ENCODE data around the gene KCTD11. TPM values are rescaled to one million over a fixed set of nuclear protein-coding genes. Genes with fewer than 3 reads are reported as not detected.

Gene KCTD11
- total and polyA plus RNA-seq, 2 donors (not counting 1 experiment from before 2014, with no cell fraction given) = 4.3 to 13.4 TPM

- no peak overlapping the region for H3K27ac ChIP-seq (ENCODE audit: low read length in 2 of 2)
- no peaks in the 10 kb centered on the region for H3K9me3 Mint-ChIP-seq (ENCODE audit: insufficient read depth)
- no CpG with 5 or more reads among the region's 8 CpGs for WGBS (ENCODE audit: insufficient coverage)
- peaks cover 10% of the 10 kb centered on the region for H4K20me1 ChIP-seq (ENCODE audit: control insufficient read depth, insufficient read depth, low read length, poor library complexity, severe bottlenecking)
- H3K4me2 ChIP-seq (replicated peaks; ENCODE audit: low read depth, low read length, poor library complexity, severe bottlenecking) = peak overlapping the region; percentile 30
- peaks cover 14% of the 10 kb centered on the region for H3K79me2 ChIP-seq (ENCODE audit: control insufficient read depth, insufficient read depth, low read length)
- no peak overlapping the region for H2AFZ ChIP-seq (ENCODE audit: insufficient read depth, low read depth, low read length, poor library complexity, severe bottlenecking)
- H3K27me3 Mint-ChIP-seq = no peaks in the 10 kb centered on the region
- no peak overlapping the region for H3K4me3 Mint-ChIP-seq
- TF ChIP-seq CTCF (IDR thresholded peaks at IDR 0.05) = no peak
- TF ChIP-seq EZH2 (IDR thresholded peaks at IDR 0.05; ENCODE audit: borderline replicate concordance, insufficient read depth, low read depth, low read length, poor library complexity, severe bottlenecking) = no peak
- ATAC-seq (ENCODE audit: low read depth) (no peak), DNase-seq (no peak)
- intact Hi-C loops (cut with micrococcal nuclease) = no loop called here
- no peak overlapping the region for H3K27ac Mint-ChIP-seq
- no peaks in the 10 kb centered on the region for H3K27me3 ChIP-seq (replicated peaks in 1 of 4; ENCODE audit: control extremely low read depth in 1 of 4, control insufficient read depth in 3 of 4, insufficient read depth in 4 of 4, low read length in 3 of 4)
- H3K9ac ChIP-seq (ENCODE audit: low read length) = no peak overlapping the region
- H3K36me3 ChIP-seq (replicated peaks in 1 of 2; ENCODE audit: control extremely low read depth in 1 of 2, control insufficient read depth in 1 of 2, extremely low read depth in 1 of 2, insufficient read depth in 2 of 2, low read length in 1 of 2) = peaks cover 0 to 2% of the 10 kb centered on the region in 2 experiments
- POLR2A ChIA-PET = interaction anchor here (0.9 to 1.2 kb wide), 2 partner anchors 80 to 81 kb away, joined by 3 read pairs; partner anchors contain the start of gene TMEM102
- peaks cover 14 to 37% of the 10 kb centered on the region in 2 donors for H3K4me1 ChIP-seq (ENCODE audit: control insufficient read depth in 2 of 2, insufficient read depth in 2 of 2, low read length in 2 of 2)
- CTCF ChIA-PET = interaction anchor here (0.5 to 5.9 kb wide), 34 partner anchors 10 to 332 kb away, joined by 3 to 43 read pairs (median 6); partner anchors contain the start of genes ACAP1, NEURL4, NLGN2 and PLSCR3
- H3K9me3 ChIP-seq (ENCODE audit: control extremely low read depth in 1 of 3, control insufficient read depth in 2 of 3, insufficient read depth in 1 of 3, low read length in 2 of 3) = no peaks in the 10 kb centered on the region
- H3K4me3 ChIP-seq (ENCODE audit: control extremely low read depth in 1 of 5, extremely low read depth in 1 of 5, insufficient read depth in 1 of 5, low read depth in 2 of 5, low read length in 4 of 5) = no peak overlapping the region
- H3K4me1 Mint-ChIP-seq = peaks cover 30% of the 10 kb centered on the region
Measured at GRCh38 chr17:7355573-7355972, 3.6 kb downstream of the KCTD11 start.

GRCh38 chr17:7356072-7356549 lies 4.1 kb downstream of the KCTD11 start:
- H3K27me3 Mint-ChIP-seq = no peaks in the 10 kb centered on the region
- H3K4me1 Mint-ChIP-seq = peaks cover 27% of the 10 kb centered on the region
- Histone ChIP-seq H3K4me2 (replicated peaks; ENCODE audit: low read depth, low read length, poor library complexity, severe bottlenecking) (peak overlapping the region; percentile 30), H3K36me3 (replicated peaks in 1 of 2; ENCODE audit: control extremely low read depth in 1 of 2, control insufficient read depth in 1 of 2, extremely low read depth in 1 of 2, insufficient read depth in 2 of 2, low read length in 1 of 2) (no peaks in the 10 kb centered on the region), H2AFZ (ENCODE audit: insufficient read depth, low read depth, low read length, poor library complexity, severe bottlenecking) (no peak overlapping the region), H3K4me1 (ENCODE audit: control insufficient read depth in 2 of 2, insufficient read depth in 2 of 2, low read length in 2 of 2) (peaks cover 11 to 32% of the 10 kb centered on the region in 2 donors), H3K79me2 (ENCODE audit: control insufficient read depth, insufficient read depth, low read length) (peaks cover 14% of the 10 kb centered on the region), H3K27me3 (replicated peaks in 1 of 4; ENCODE audit: control extremely low read depth in 1 of 4, control insufficient read depth in 3 of 4, insufficient read depth in 4 of 4, low read length in 3 of 4) (no peaks in the 10 kb centered on the region), H4K20me1 (ENCODE audit: control insufficient read depth, insufficient read depth, low read length, poor library complexity, severe bottlenecking) (peaks cover 5% of the 10 kb centered on the region), H3K4me3 (ENCODE audit: control extremely low read depth in 1 of 5, extremely low read depth in 1 of 5, insufficient read depth in 1 of 5, low read depth in 2 of 5, low read length in 4 of 5) (no peak overlapping the region), H3K9ac (ENCODE audit: low read length) (no peak overlapping the region), H3K27ac (ENCODE audit: low read length in 2 of 2) (no peak overlapping the region), H3K9me3 (ENCODE audit: control extremely low read depth in 1 of 3, control insufficient read depth in 2 of 3, insufficient read depth in 1 of 3, low read length in 2 of 3) (no peaks in the 10 kb centered on the region)
- CTCF ChIA-PET = interaction anchor here (0.5 to 5.9 kb wide), 37 partner anchors 11 to 332 kb away, joined by 3 to 43 read pairs (median 5); partner anchors contain the start of genes ACAP1, NEURL4, NLGN2 and PLSCR3
- intact Hi-C loops (cut with micrococcal nuclease) = loop anchor here (1.0 kb wide), 7 partner anchors 38 to 332 kb away; partner anchors contain the start of genes PLSCR3, POLR2A, SENP3 and TMEM102
- DNase-seq (peak; percentile 88), ATAC-seq (ENCODE audit: low read depth) (peak; percentile 51)
- no peaks in the 10 kb centered on the region for H3K9me3 Mint-ChIP-seq (ENCODE audit: insufficient read depth)
- 4% methylated on average over 10 of the region's 12 CpGs for WGBS (ENCODE audit: insufficient coverage)
- no peak for TF ChIP-seq EZH2 (IDR thresholded peaks at IDR 0.05; ENCODE audit: borderline replicate concordance, insufficient read depth, low read depth, low read length, poor library complexity, severe bottlenecking)
- peak; percentile 90 for TF ChIP-seq CTCF (IDR thresholded peaks at IDR 0.05)
- POLR2A ChIA-PET = interaction anchor here (0.6 to 1.2 kb wide), 3 partner anchors 79 to 88 kb away, joined by 3 to 6 read pairs (median 3); partner anchors contain the start of gene TMEM102
- no peak overlapping the region for H3K27ac Mint-ChIP-seq
- peak overlapping the region; percentile 39 for H3K4me3 Mint-ChIP-seq
